B cell (primary cell): Measurements from ENCODE around the gene FGFR3. TPM values are rescaled to one million over a fixed set of nuclear protein-coding genes. Genes with fewer than 3 reads are reported as not detected.

Source experiments
- ATAC-seq: fragments of 200-7000 bp; cut with Tn5 transposase; one replicate; pipeline ENCODE4 v1.10.0; 2021; ENCODE audit warnings: low read depth, mild to moderate bottlenecking, moderate number of reproducible peaks, moderate library complexity
- CTCF ChIA-PET: fragments of 350-600 bp; sonication (Branson Sonifier 250); formaldehyde crosslinking; loops from one replicate; lab custom pipeline; 2021; ENCODE audit warnings: antibody characterized with exemption, inconsistent platforms; lab: Charles Lee
- POLR2A ChIA-PET: fragments of 350-600 bp; sonication (Branson Sonifier 250); formaldehyde crosslinking; loops from one replicate; lab custom pipeline; 2021; ENCODE audit warnings: antibody characterized with exemption; lab: Charles Lee
- DNase-seq: peaks from one replicate; pipeline ENCODE4 v3.0.0; 2013
- H2AFZ ChIP-seq: 2 replicates; pipeline ENCODE4 v1.6.1; 2012; ENCODE audit warnings: mild to moderate bottlenecking, low read depth, low read length; ENCODE audit not compliant: insufficient read depth, poor library complexity, severe bottlenecking
- H3K27ac ChIP-seq, 2 donors: 1 replicate in 1 of 2; 2 replicates in 1 of 2; pipeline ENCODE4 v1.5.1; 2012 to 2013; ENCODE audit warnings: low read length in 2 of 2, mild to moderate bottlenecking in 2 of 2, moderate library complexity in 1 of 2
- H3K27me3 ChIP-seq, 4 experiments: fragments of 200-600 bp in 1 of 4; sonication (generic) in 1 of 4; replicated peaks in 1 of 4; 1 replicate in 2 of 4; 2 replicates in 2 of 4; pipeline versions ENCODE4 v1.6.1 to v1.7.0; 2013 to 2016; ENCODE audit warnings: low read length in 3 of 4, mild to moderate bottlenecking in 2 of 4, mixed read lengths in 1 of 4, moderate library complexity in 1 of 4; ENCODE audit not compliant: insufficient read depth in 4 of 4, control insufficient read depth in 3 of 4; ENCODE audit errors: control extremely low read depth in 1 of 4
- H3K36me3 ChIP-seq, 2 experiments: replicated peaks in 1 of 2; 1 replicate in 1 of 2; 2 replicates in 1 of 2; pipeline versions ENCODE4 v1.6.1 to v1.7.1; 2013; ENCODE audit warnings: low read length in 1 of 2; ENCODE audit not compliant: insufficient read depth in 2 of 2, control insufficient read depth in 1 of 2; ENCODE audit errors: control extremely low read depth in 1 of 2, extremely low read depth in 1 of 2
- H3K4me1 ChIP-seq, 2 donors: fragments of 200-600 bp in 1 of 2; sonication (generic) in 1 of 2; 1 replicate in 1 of 2; 2 replicates in 1 of 2; pipeline versions ENCODE4 v1.5.1 to v1.6.1; 2013 to 2017; ENCODE audit warnings: low read length in 2 of 2; ENCODE audit not compliant: control insufficient read depth in 2 of 2, insufficient read depth in 2 of 2
- H3K4me2 ChIP-seq: replicated peaks from 2 replicates; pipeline ENCODE3; 2012; ENCODE audit warnings: mild to moderate bottlenecking, low read depth, low read length; ENCODE audit not compliant: poor library complexity, severe bottlenecking
- H3K4me3 ChIP-seq, 5 experiments: fragments of 200-600 bp in 1 of 5; sonication (generic) in 1 of 5; 1 replicate in 3 of 5; 2 replicates in 2 of 5; pipeline versions ENCODE4 v1.5.1 to v1.7.0; 2011 to 2016; ENCODE audit warnings: low read length in 4 of 5, mild to moderate bottlenecking in 4 of 5, low read depth in 2 of 5, control low read depth in 1 of 5, moderate library complexity in 1 of 5; ENCODE audit not compliant: insufficient read depth in 1 of 5; ENCODE audit errors: control extremely low read depth in 1 of 5, extremely low read depth in 1 of 5
- H3K79me2 ChIP-seq: fragments of 200-600 bp; sonication (generic); one replicate; pipeline ENCODE4 v1.6.0; 2016; ENCODE audit warnings: low read length; ENCODE audit not compliant: control insufficient read depth, insufficient read depth
- H3K9ac ChIP-seq: fragments of 200-600 bp; sonication (generic); 2 replicates; pipeline ENCODE4 v1.6.1; 2017; ENCODE audit warnings: mild to moderate bottlenecking, low read length, moderate library complexity
- H3K9me3 ChIP-seq, 3 donors: one replicate each; pipeline versions ENCODE4 v1.6.1 to v1.7.1; 2013; ENCODE audit warnings: low read length in 2 of 3; ENCODE audit not compliant: control insufficient read depth in 2 of 3, insufficient read depth in 1 of 3; ENCODE audit errors: control extremely low read depth in 1 of 3
- H4K20me1 ChIP-seq: 2 replicates; pipeline ENCODE4 v1.6.0; 2012; ENCODE audit warnings: mild to moderate bottlenecking, low read length; ENCODE audit not compliant: insufficient read depth, control insufficient read depth, poor library complexity, severe bottlenecking
- H3K27ac Mint-ChIP-seq: one replicate; pipeline ENCODE4 v1.8.0; 2021; ENCODE audit warnings: mixed read lengths
- H3K27me3 Mint-ChIP-seq: one replicate; pipeline ENCODE4 v1.8.0; 2021; ENCODE audit warnings: mixed read lengths
- H3K4me1 Mint-ChIP-seq: one replicate; pipeline ENCODE4 v1.8.0; 2021; ENCODE audit warnings: mixed read lengths
- H3K4me3 Mint-ChIP-seq: one replicate; pipeline ENCODE4 v1.8.0; 2021; ENCODE audit warnings: mixed read lengths
- H3K9me3 Mint-ChIP-seq: one replicate; pipeline ENCODE4 v1.8.0; 2022; ENCODE audit warnings: mixed read lengths; ENCODE audit not compliant: insufficient read depth
- CTCF ChIP-seq: fragments of 200-600 bp; IDR thresholded peaks from one replicate; pipeline ENCODE4 v1.8.0; 2022; ENCODE audit warnings: antibody characterized with exemption, mild to moderate bottlenecking
- EZH2 ChIP-seq: IDR thresholded peaks from 2 replicates; pipeline ENCODE4 v1.6.1; 2012; ENCODE audit warnings: borderline replicate concordance, low read depth, mild to moderate bottlenecking, moderate library complexity, low read length; ENCODE audit not compliant: insufficient read depth, poor library complexity, severe bottlenecking
- WGBS: methylation state at CpG from one replicate; pipeline ENCODE4 v1.1.5; 2013; ENCODE audit warnings: missing lambda C conversion rate; ENCODE audit not compliant: insufficient coverage; 5-methylcytosine and 5-hydroxymethylcytosine counted together
- intact Hi-C: fragments of 100-400 bp; cut with micrococcal nuclease; formaldehyde crosslinking; loops from one replicate; pipeline ENCODE4 v1.10.0; 2022
- polyA plus RNA-seq: library from polyadenylated mRNA; depleted of rRNA; stranded (reverse); fragments of >200 nt; gene quantifications from 2 replicates; pipeline ENCODE4 v1.2.3, GENCODE V29; 2012
- total RNA-seq, 2 donors: library from RNA; stranded (reverse); fragments of 120-200 nt in 1 of 2; gene quantifications; 1 replicate in 1 of 2; 2 replicates in 1 of 2; pipeline versions ENCODE4 v1.2.3 to v1.2.4, GENCODE V29; 2013 to 2022

The FGFR3 gene
- total and polyA plus RNA-seq, 2 donors (not counting 1 experiment from before 2014, with no cell fraction given) = not detected

GRCh38 chr4:1778642-1779392 lies 14.3 kb upstream of the FGFR3 start:
- Histone ChIP-seq H3K79me2 (no peaks in the 10 kb centered on the region), H3K4me1 (peaks cover 0 to 11% of the 10 kb centered on the region in 2 donors), H3K4me2 (no peak overlapping the region), H3K9me3 (peaks cover 0 to 3% (median 0%) of the 10 kb centered on the region in 3 donors), H3K27ac (no peak overlapping the region), H2AFZ (no peak overlapping the region), H3K9ac (no peak overlapping the region), H3K27me3 (peaks cover 0 to 6% (median 0%) of the 10 kb centered on the region in 4 experiments), H3K4me3 (no peak overlapping the region), H4K20me1 (no peaks in the 10 kb centered on the region), H3K36me3 (no peaks in the 10 kb centered on the region)
- ChIA-PET CTCF (no interaction called here), POLR2A (no interaction called here)
- ATAC-seq (no peak), DNase-seq (no peak)
- Mint-ChIP-seq H3K9me3 (no peaks in the 10 kb centered on the region), H3K4me1 (peaks cover 2% of the 10 kb centered on the region), H3K4me3 (no peak overlapping the region), H3K27ac (no peak overlapping the region), H3K27me3 (peaks cover 5% of the 10 kb centered on the region)
- no peak for TF ChIP-seq CTCF
- intact Hi-C loops = no loop called here
- 91% methylated on average over 18 of the region's 18 CpGs for WGBS

DNA sequence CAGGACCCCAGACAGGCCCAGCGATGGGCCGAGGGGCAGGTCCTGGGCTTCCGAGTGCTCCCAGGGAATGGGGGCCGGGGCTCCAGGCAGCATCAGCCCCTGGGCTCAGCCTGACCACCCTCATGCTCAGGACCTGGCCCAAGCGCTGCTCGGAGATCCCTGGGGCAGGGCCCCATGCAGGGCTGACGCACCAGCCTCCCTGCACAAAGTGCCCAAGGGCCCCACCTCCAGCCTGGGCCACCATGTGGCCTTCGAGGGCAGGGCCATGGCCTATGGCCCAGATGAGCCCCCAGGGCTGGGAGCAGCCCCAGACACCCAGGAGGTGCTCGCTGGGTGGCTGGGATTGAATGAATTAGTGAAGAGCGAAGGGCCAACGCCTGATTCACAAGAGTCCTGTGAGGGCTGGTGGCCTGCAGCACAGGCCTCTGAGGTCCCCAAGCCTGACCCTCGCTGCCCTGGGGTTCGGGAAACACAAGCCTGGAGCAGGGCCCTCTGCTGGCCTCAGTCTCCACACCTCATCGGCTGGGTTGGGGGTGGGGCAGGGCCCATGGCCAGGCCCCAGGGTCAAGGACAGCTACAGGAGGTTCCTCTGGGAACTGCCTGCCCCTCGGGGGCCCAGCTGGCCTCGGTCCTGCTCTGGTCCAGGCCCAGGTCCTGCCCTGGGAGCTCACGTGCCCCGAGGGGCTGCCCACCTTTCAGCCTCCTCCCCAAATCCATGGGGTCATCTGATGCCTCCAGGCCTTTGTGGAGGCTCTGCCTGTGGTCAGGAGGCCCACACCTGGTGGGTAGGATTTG lies 13.3 kb upstream of the FGFR3 start:
- Mint-ChIP-seq H3K9me3 (no peaks in the 10 kb centered on the region), H3K4me1 (peaks cover 2% of the 10 kb centered on the region), H3K27me3 (no peaks in the 10 kb centered on the region), H3K4me3 (no peak overlapping the region), H3K27ac (no peak overlapping the region)
- Histone ChIP-seq H3K4me3 (no peak overlapping the region), H2AFZ (no peak overlapping the region), H3K79me2 (no peaks in the 10 kb centered on the region), H3K4me2 (no peak overlapping the region), H3K27ac (no peak overlapping the region), H3K9ac (no peak overlapping the region), H3K27me3 (no peaks in the 10 kb centered on the region), H3K36me3 (no peaks in the 10 kb centered on the region), H3K4me1 (peaks cover 0 to 11% of the 10 kb centered on the region in 2 donors), H4K20me1 (no peaks in the 10 kb centered on the region), H3K9me3 (peaks cover 0 to 4% (median 0%) of the 10 kb centered on the region in 3 donors)
- intact Hi-C loops = no loop called here
- ChIA-PET CTCF (no interaction called here), POLR2A (no interaction called here)
- TF ChIP-seq CTCF = no peak
- no peak for TF ChIP-seq EZH2
- DNase-seq (no peak), ATAC-seq (no peak)
- 91% methylated on average over 16 of the region's 18 CpGs for WGBS
